D721Med (cell line): ENCODE measurements around the gene UBAC1.

ENCODE experiments used
- DNase-seq: peaks from one replicate; pipeline ENCODE4 v3.0.0; 2011; ENCODE audit warnings: low spot score; ENCODE audit not compliant: insufficient read length
- FAIRE-seq: peaks from 2 replicates; lab custom pipeline; 2011; peaks lifted over from hg19 to GRCh38; lab: Jason Lieb, UNC
- CTCF ChIP-seq: IDR thresholded peaks from 2 replicates; pipeline ENCODE4 v1.5.1; 2012; ENCODE audit warnings: mild to moderate bottlenecking, control low read depth; ENCODE audit not compliant: insufficient read depth; ENCODE audit errors: missing control alignments

The UBAC1 gene

GRCh38 chr9:135993765-135994500 is 32.8 kb upstream of the UBAC1 start:
- no peak for TF ChIP-seq CTCF
- FAIRE-seq = no peak
- no peak for DNase-seq

GRCh38 chr9:135993409-135993742 is 32.2 kb upstream of the UBAC1 start:
- FAIRE-seq (no peak), DNase-seq (no peak)
- no peak for TF ChIP-seq CTCF

GRCh38 chr9:135992486-135993408 is 31.6 kb upstream of the UBAC1 start:
- TF ChIP-seq CTCF = no peak
- FAIRE-seq (no peak), DNase-seq (no peak)

GRCh38 chr9:135991771-135992170 is 30.6 kb upstream of the UBAC1 start:
- no peak for TF ChIP-seq CTCF
- FAIRE-seq (no peak), DNase-seq (no peak)

GRCh38 chr9:135990468-135991429 is 29.6 kb upstream of the UBAC1 start:
- TF ChIP-seq CTCF = no peak
- no peak for FAIRE-seq
- DNase-seq = no peak

- FAIRE-seq (no peak), DNase-seq (no peak)
- no peak for TF ChIP-seq CTCF
Measured at GRCh38 chr9:135989722-135990467, 28.7 kb upstream of the UBAC1 start.
